Loucy (cell line): ENCODE measurements around the gene CDH12.

ENCODE experiments used
- CTCF ChIP-seq: fragments of 200-600 bp; sonication (generic); conservative IDR thresholded peaks from 2 replicates; pipeline ENCODE4 v1.5.1; 2014; ENCODE audit warnings: mild to moderate bottlenecking, antibody characterized with exemption, low read length
- EZH2phosphoT487 ChIP-seq: fragments of 200-600 bp; IDR thresholded peaks from 2 replicates; pipeline ENCODE4 v1.6.1; 2018; ENCODE audit warnings: antibody characterized with exemption, mild to moderate bottlenecking, moderate library complexity, borderline replicate concordance

GRCh38 chr5:22495016-22495720 lies 358.0 kb downstream of the CDH12 start:
- no peak for TF ChIP-seq CTCF
- no peak for TF ChIP-seq EZH2phosphoT487
